ENCODE data around the gene TBXA2R.

Gene TBXA2R

GRCh38 chr19:3551792-3552095 lies 54.9 kb downstream of the TBXA2R start:
- no peak for DNase-seq (ENCODE audit: low spot score)

- no peak for DNase-seq (ENCODE audit: low spot score)
Observed at GRCh38 chr19:3550947-3551791, 55.5 kb downstream of the TBXA2R start.

- no peak for DNase-seq (ENCODE audit: low spot score)
Observed at GRCh38 chr19:3549816-3550215, 56.9 kb downstream of the TBXA2R start.

GRCh38 chr19:3548606-3549005 lies 58.1 kb downstream of the TBXA2R start:
- DNase-seq (ENCODE audit: low spot score), result no peak

- DNase-seq (ENCODE audit: low spot score), result no peak
Observed at GRCh38 chr19:3547767-3548282, 58.9 kb downstream of the TBXA2R start.

- DNase-seq (ENCODE audit: low spot score), result peak; percentile 33
Observed at GRCh38 chr19:3547301-3547731, 59.4 kb downstream of the TBXA2R start.

- DNase-seq (ENCODE audit: low spot score), result no peak
Observed at GRCh38 chr19:3546119-3546518, 60.6 kb downstream of the TBXA2R start.

GRCh38 chr19:3545669-3546034 lies 61.0 kb downstream of the TBXA2R start:
- no peak for DNase-seq (ENCODE audit: low spot score)

- peak; percentile 52 for DNase-seq (ENCODE audit: low spot score)
Observed at GRCh38 chr19:3544742-3545668, 61.7 kb downstream of the TBXA2R start.
